Brain microvascular endothelial cell (primary cell): Measurements from ENCODE around the gene TMEM52B.

Experiments used
- DNase-seq: peaks from one replicate; pipeline ENCODE4 v3.0.0-alpha.2; 2020
- H3K27ac ChIP-seq: fragments of 250-450 bp; sonication (Bioruptor Pico); 2 replicates; pipeline ENCODE4 v1.5.1; 2020; ENCODE audit warnings: mild to moderate bottlenecking, moderate library complexity
- H3K27me3 ChIP-seq: fragments of 250-450 bp; sonication (Bioruptor Pico); replicated peaks from 2 replicates; pipeline ENCODE4 v1.5.1; 2020; ENCODE audit warnings: mild to moderate bottlenecking
- H3K36me3 ChIP-seq: fragments of 250-450 bp; sonication (Bioruptor Pico); replicated peaks from 2 replicates; pipeline ENCODE4 v1.5.1; 2020; ENCODE audit warnings: mild to moderate bottlenecking
- H3K4me3 ChIP-seq: 2 replicates; pipeline ENCODE4 v1.5.1; 2011; ENCODE audit warnings: low read depth, mild to moderate bottlenecking, control low read depth, low read length, moderate library complexity
- in situ Hi-C: cut with HindIII; loops from 2 replicates; pipeline ENCODE4 v1.10.0; 2017; ENCODE audit warnings: low sequenced_read_pairs, low pct_ligation_motif_present
- TF ChIP-seq, protein P1 (sequence below): IDR thresholded peaks from 2 replicates; pipeline ENCODE4 v1.5.1; 2011; ENCODE audit warnings: low read depth, mild to moderate bottlenecking, moderate library complexity, low read length, control low read depth, inconsistent platforms; ENCODE audit errors: missing control alignments

Gene TMEM52B

GRCh38 chr12:10174986-10175614, 3.7 kb upstream of the TMEM52B start:
- TF ChIP-seq, protein P1, sequence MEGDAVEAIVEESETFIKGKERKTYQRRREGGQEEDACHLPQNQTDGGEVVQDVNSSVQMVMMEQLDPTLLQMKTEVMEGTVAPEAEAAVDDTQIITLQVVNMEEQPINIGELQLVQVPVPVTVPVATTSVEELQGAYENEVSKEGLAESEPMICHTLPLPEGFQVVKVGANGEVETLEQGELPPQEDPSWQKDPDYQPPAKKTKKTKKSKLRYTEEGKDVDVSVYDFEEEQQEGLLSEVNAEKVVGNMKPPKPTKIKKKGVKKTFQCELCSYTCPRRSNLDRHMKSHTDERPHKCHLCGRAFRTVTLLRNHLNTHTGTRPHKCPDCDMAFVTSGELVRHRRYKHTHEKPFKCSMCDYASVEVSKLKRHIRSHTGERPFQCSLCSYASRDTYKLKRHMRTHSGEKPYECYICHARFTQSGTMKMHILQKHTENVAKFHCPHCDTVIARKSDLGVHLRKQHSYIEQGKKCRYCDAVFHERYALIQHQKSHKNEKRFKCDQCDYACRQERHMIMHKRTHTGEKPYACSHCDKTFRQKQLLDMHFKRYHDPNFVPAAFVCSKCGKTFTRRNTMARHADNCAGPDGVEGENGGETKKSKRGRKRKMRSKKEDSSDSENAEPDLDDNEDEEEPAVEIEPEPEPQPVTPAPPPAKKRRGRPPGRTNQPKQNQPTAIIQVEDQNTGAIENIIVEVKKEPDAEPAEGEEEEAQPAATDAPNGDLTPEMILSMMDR = no peak
- Histone ChIP-seq H3K27me3 (no peaks in the 10 kb centered on the region), H3K36me3 (no peaks in the 10 kb centered on the region), H3K4me3 (no peak overlapping the region), H3K27ac (no peak overlapping the region)
- DNase-seq = no peak
- in situ Hi-C loops = no loop called here

- no peak for DNase-seq
- Histone ChIP-seq H3K27me3 (no peaks in the 10 kb centered on the region), H3K27ac (no peak overlapping the region), H3K4me3 (no peak overlapping the region), H3K36me3 (no peaks in the 10 kb centered on the region)
- in situ Hi-C loops = no loop called here
- TF ChIP-seq, protein P1 = no peak
Observed at GRCh38 chr12:10175846-10176636, 2.8 kb upstream of the TMEM52B start.

- H3K27ac ChIP-seq = no peak overlapping the region
- TF ChIP-seq, protein P1 = no peak
- H3K36me3 ChIP-seq = no peaks in the 10 kb centered on the region
- no peak overlapping the region for H3K4me3 ChIP-seq
- no peak for DNase-seq
- in situ Hi-C loops = no loop called here
- no peaks in the 10 kb centered on the region for H3K27me3 ChIP-seq
Observed at GRCh38 chr12:10179776-10180181, 947 bp downstream of the TMEM52B start.

DNA sequence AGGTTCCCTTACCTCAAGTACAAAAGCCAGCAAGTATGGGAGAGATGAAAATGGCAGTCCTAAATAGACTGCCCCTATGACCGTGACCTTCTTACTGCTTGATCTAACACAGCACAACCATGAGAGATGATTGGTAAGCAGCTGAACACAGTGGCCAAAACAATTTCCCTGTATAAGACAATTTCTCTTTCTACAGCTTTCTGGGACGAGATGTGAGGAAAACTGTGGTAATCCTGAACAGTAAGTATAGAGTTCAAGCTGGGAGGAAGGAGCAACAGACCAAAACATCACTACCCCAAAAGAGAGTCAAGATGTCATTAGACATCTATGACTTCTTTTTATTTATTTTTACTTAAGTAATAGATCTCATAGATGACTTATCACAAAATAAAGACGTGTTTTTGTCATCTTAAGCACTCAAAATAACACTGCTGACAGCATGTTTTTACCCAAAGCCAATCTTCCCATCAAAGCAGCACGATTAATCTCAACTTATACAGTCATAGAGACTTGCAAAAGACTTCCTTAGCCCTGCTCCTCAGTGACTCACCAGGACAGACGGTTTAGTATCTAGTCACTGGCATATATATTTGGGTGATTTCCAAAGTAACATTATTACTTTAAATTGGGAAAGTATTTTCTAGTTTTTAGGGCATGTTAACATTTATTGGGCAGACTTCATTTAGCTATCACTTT, 3.7 kb downstream of the TMEM52B start:
- Histone ChIP-seq H3K4me3 (no peak overlapping the region), H3K36me3 (no peaks in the 10 kb centered on the region), H3K27me3 (no peaks in the 10 kb centered on the region), H3K27ac (peak overlapping the region; percentile 36)
- peak; percentile 74 for DNase-seq
- TF ChIP-seq, protein P1 = no peak
- in situ Hi-C loops = no loop called here

GRCh38 chr12:10184261-10184843, 5.5 kb downstream of the TMEM52B start:
- no peaks in the 10 kb centered on the region for H3K27me3 ChIP-seq
- TF ChIP-seq, protein P1 = no peak
- no peak overlapping the region for H3K4me3 ChIP-seq
- H3K36me3 ChIP-seq = no peaks in the 10 kb centered on the region
- DNase-seq = no peak
- in situ Hi-C loops = no loop called here
- H3K27ac ChIP-seq = no peak overlapping the region
